ENCODE results near the gene SPOCK2.

SPOCK2 gene

DNA sequence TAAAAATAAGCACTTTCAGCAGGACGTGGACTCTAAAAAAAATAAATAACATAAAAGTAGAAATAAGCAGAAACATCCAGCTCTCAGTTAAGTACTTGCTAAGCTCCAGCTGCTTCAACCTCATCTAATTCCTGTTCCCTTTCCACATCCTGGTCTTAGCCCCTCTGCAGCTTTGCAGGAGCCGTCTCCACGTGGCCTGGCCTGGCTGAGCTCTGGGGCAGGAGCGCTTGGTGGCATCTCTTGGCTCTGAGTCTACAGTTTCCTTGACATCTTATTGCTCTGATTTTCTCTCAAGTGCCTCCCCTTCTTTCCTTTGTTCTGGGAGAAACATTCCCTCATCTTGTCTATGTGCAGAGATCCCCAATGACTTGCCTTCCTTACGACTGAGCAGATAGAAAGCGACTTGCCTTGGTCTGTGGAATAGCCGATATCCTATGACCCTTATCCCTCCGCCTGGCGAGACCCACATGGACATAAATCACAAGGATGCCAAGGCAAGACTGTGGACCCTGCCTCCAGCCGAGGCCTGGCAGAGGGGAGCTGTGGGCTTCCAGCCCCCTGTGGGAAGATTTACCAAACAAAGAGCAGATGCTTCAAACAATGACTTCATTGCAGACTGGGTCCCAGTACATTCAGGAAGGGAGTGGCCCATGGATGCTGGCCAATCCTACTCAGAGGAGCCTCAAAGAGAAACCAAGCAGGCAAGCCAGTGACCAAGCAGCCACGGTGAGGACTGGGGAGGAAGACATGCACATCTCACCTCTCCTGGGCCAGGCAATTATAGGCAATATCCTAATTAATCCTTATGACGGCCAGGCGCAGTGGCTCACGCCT is 61.9 kb downstream of the SPOCK2 start:
- DNase-seq, result no peak

DNA sequence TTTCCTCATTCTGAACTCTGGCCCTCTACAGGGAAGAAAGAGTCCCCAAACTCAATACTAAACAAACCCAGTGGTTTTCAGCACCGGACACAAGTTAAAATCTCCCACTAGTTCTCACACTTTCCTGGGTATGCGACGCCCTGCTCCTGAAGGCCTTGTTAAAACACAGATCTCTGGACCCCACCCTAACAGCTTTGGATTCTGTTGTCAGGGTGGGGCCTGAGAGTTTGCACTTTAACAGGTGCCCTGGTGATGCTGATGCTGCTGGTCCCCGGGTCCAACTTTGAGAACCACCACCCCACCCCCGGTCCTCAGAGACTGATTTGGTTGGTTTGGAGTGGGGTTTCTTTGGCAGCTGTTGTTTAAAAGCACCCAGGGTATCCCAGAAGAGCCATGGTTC is 62.5 kb downstream of the SPOCK2 start:
- no peak for DNase-seq

DNA sequence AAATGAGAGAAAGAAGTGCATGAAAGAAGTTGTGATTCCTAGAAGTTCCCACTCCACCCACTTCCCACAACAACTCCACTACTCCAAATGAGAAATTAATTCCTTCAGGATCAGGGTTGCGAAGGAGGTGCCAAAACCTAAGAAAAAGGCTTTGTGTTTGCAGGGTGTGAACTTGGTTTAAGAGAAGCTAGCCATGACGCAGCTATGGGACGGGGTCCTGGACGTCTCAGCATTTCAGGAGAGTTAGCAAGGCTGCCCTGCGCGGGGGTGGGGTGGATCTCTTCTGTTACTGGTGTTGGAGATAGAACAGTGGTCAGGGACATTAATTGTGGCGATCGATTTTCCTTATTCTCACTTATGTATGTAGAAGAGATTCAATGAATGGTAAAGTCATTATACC is 63.0 kb downstream of the SPOCK2 start:
- DNase-seq, result no peak

DNA sequence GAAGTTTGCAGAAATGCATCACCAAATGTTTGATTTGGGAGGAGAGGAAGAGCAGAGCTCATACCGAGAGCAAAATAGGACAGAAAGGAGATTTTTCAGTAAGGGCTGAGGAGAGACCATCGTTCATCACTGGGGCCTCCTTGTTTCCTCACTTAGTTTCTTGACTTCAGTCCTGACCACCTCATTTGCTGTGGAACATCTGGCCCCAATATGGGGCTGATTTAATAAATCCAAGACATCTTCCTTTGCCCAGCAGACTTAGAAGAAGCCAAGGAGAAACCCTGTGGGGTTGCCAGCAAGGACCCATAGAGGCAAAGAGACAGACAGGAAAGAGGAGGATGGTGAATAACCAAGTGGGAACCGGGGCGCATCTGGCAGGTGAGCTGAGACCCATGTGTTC is 63.8 kb downstream of the SPOCK2 start:
- DNase-seq, result no peak

DNA sequence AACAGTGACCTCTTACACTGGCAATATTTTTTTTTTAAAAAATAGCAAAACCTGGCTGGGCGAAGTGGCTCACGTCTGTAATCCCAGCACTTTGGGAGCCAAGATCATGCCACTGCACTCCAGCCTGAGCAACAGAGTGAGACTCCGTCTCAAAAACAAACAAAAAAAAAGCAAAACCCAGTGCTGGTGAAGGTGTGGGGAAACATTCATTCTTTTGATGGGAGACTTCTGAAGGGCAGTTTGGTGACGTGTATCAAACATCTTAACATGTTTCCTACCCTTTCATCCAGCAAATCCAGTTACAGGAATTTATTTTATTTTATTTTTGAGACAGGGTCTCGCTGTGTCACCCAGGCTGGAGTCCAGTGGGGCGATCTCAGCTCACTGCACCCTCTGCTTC is 66.1 kb downstream of the SPOCK2 start:
- no peak for DNase-seq

DNA sequence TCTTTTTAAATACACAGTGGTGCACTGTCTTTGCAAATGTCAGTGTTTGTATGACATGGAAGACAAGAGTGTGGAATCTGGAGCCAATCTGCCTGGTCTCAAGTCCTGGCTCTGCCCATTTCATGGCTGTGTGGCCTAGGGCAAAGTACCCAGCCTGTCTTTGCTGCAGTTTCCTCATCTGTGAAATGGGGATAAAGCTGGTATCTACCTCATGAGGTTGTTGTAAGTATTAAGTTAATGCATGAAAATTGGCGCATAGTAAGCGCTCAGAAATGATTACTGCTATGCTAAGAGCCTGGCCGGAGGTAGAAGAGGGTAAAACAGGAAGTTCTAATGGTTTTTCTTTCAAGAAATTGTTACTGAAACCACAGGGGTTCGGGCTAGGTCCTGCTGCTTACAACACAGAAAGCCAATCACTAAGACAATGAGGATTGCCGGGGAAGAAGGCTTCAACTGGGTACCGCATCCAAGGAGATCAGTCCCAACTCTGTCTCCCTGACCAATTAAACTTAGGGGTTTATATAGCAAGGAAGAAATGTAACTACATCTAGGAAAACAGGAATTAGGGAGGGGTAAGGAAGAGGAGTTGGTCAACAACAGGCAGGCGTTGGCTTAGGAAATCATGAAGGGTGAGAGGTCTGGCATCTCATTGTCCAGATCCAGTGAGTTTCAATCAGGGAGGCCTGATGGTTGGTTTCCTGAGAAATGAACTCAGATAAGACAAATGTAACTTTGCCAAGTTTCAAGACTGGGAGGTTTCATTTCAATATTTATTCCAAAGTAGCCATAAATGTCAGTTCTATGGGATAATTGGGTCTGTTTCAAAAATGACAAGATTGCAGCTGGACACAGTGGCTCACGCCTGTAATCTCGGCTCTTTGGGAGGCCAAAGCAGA is 67.2 kb downstream of the SPOCK2 start:
- no peak for DNase-seq

DNA sequence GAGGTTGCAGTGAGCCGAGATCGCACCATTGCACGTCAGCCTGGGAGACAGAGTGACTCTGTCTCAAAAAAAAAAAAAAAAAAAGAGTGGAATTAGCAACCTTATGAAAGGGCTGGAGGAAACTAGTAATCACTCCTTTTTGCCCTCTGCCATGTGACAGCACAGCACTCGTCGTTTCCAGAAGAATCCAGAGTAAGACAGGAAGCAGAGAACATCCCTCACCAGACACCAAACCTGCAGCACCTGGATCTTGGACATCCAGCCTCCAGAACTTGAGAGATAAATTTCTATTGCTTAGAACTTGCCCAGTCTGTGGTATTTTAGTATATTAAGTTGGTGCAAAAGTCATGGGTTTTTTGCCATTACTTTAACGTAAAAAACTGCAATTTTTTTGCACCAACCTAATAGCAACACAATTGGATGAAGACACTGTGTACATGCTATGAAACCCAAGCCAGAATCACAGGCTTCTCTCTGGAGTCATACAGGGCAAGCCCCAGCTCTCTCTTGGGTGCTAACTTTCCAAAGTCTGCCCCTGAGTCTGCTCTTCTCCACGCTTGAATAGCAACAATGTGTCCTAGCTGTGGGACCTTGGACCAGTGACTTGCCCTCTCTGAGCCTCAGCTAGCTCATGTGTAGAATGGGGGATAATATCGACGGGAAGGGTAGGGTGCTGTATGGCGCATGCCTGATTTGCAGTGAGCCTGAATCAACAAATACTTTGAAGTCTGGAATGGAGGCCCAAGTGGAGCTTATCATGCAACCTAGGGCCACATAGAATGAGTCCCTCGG is 69.1 kb downstream of the SPOCK2 start:
- DNase-seq, result no peak

DNA sequence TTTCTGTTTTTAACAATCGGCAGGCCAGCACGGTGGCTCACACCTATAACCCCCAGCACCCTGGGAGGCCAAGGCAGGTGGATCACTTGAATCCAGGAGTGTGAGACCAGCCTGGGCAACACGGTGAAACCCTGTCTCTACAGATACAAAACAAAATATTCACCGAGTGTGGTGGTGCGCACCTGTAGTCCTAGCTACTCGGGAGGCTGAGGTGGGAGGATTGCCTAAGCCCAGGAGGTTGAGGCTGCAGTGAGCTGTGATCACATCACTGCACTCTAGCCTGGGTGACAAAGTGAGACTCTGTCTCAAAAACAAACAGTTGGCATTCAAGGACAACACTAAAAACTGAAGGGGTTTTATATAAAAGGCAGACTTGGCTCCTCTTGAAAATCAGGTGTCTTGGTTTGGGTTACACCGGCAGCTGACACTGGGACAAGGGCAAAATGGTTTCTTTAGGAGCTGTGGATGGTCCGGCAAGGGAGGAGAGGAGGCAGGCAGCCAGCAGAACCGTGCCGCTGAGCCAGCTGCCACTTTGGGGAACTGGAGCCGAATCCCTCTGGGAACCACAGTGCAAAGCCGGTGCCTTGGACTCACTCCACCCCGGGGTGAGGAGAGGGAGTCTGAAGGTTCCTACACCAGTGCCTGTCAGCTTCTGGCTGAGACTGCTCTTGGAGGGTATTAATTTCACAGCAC is 71.6 kb downstream of the SPOCK2 start:
- DNase-seq, result no peak

DNA sequence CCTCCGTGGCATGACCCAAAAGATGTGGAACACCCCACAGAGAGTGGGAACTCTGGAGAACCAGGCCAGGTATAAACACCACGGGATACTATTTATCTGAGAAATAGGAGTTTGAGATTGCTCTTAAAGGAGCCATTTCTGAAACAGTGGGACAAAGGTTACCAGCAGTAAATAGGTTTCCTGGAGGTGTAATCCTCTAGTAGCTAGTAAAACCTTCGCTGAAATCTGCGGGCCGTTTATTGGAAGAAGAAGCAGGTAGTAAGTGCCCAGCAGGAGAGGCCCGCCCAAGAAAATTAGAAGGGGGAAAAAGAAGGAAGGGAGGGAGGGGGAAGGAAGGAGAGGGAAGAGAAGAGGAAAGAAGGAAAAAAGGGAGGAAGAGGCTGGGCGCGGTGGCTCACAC is 72.5 kb downstream of the SPOCK2 start:
- DNase-seq, result no peak

DNA sequence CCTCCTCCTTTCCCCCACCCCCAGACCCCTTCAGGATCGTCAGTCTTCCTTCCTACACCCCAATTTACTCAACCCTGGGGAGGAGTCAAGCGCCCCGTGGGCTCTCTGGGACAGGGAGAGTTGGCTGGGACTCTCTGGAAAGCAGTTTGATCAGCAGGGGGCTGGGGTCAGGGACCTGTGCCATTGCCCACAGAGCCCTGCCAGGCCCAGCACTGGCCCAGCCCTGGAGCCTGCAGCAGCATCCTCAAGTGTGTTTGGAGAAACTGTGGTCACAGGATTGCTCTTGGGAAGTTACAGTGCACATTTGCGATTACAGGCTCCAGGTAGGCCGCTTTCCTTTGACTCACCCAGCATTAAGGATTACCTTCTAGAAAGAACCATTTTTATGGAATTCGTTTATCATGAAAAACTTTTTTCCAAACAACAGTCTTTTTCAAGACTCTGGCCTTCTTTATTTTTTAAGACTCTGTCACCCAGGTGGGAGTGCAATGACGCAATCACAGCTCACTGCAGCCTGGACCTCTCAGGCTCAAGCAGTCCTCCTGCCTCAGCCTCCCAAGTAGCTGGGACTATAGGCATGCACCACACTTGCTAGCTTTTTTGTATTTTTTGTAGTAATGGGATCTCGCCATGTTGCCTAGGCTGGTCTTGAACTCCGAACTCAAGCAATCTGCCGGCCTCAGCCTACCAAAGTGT is 73.4 kb downstream of the SPOCK2 start:
- DNase-seq, result no peak

DNA sequence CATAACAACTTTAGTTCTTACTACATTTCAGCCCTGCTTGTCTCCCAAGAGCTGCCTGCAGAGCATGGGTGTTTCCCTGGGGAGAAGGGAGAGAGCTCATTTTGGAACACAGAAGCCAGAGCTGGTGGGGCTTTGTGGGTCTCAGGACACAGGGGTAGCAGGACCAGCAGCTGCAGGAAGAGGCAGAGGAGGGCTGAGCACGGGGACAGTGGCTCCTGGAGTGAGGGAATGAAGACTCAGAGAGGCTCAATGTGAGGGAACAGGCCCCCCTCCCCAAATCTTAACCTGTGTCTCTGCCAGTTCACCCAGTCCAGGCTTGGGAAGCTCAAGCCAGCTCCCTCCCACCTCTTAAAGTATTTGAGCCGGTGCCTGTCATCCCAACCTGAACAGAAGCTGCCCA is 74.2 kb downstream of the SPOCK2 start:
- DNase-seq, result no peak

DNA sequence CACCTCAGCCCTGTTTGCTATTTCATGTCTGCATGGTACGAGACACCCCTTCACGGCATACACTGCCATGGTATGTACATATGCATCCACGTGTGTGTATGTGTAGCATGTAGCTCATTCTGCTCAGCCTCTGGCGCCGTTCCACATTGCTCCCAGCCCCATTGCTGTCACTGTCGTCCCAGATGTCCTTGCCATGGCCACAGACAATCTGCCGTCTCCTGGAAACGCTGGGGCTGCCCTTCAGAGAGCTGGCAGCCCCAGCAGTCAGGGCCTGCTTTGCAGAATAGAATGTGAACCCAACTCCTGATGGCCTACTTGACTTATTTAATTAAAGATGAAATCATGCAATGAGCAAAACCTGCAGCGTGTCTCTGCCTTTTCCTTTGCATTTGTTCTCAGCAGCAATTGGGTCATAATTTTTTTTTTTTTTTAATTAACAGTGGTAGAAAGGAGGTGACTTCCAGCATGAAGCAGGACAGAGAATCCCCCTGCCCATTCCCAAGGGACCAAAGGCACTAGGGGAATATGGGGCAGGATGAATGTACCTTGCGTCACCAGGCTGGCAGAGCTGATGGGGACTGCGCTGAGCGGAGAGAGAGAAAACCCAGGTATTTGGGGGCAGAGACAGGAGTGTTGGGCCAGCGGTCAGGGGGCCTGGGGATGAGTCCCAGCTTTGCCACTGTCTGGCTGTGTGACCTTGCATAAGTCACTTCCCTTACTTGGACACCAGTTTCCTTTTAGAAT is 75.0 kb downstream of the SPOCK2 start:
- DNase-seq, result no peak

DNA sequence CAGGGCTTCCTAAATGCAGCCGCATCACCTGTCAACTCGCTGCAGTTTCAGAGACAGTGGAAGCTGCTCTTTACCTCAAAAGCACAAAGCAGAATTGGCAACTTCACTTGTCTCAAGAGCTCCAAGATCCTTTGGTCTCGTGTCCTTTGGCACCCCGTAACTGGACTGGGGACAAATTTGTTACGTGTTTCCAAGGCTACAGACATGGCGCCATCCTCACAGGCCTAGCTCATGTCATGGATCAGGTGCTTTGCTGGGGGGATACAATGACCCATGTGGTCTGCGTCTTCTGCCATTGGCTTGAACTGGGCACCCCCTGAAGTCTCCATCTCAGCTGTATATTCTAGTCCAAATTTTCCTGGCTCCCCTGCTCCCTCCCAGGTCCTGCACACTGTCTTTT is 75.6 kb downstream of the SPOCK2 start:
- no peak for DNase-seq

DNA sequence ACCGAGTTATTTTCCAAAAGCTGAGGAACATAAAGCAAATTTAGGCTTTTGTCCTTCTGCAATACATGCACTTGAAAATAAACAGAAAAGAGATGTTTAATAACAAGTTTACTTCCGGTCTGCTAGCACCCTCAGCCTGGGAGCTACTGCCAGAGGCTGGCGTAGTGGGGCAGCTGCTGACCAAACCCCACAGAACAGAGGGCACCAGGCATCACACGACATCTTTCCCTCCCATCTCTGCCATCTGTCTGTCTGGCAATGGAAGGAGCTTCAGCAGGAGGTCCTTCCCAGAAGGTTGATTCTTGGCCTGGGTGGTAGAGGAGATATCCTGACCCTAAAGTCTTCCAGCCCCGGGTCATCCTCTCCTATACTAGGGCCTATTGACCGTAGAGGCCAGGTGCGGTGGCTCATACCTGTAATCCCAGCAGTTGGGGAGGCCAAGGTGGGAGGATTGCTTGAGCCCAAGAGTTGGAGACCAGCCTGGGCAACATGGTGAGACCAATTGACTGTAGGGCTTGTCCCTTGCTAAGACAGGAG is 76.3 kb downstream of the SPOCK2 start:
- no peak for DNase-seq

DNA sequence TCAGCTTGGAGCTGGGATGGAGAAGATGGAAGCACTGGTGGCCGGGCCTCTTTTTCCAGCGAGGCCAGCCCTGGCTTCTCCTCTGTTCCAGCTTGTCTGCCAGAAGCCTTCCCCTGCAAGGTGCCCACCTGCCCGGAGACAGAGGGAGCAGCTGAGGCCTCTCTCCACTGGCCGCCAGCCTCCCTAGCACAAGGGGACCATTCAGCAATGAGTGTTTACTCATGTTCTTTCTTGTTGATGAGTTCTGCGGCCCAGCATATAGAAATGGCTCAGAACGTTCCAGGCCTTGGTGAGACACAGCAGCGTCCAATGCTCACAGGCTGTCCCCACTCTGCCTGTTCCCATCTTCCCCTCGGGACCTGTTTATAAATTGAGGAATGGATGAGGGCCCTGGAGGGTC is 76.9 kb downstream of the SPOCK2 start:
- DNase-seq, result no peak

DNA sequence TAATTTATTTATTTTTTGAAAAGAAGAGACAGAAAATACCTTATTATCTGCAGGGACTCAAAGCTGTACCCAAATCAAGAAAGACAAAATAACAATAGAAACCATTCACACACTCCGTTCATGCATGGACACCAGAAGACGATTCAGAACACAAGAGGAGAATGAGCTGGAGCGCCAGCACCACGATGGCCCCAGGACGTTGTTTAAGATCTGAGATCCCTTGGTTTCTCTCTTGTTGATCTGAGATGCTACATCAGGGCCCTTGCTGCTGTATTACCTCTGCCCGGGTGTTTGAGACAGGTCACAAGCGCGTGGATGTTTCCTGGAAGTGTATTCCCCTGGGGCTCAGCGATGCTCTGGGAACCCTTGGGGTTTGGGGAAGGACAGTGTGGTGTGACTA is 77.3 kb downstream of the SPOCK2 start:
- no peak for DNase-seq

DNA sequence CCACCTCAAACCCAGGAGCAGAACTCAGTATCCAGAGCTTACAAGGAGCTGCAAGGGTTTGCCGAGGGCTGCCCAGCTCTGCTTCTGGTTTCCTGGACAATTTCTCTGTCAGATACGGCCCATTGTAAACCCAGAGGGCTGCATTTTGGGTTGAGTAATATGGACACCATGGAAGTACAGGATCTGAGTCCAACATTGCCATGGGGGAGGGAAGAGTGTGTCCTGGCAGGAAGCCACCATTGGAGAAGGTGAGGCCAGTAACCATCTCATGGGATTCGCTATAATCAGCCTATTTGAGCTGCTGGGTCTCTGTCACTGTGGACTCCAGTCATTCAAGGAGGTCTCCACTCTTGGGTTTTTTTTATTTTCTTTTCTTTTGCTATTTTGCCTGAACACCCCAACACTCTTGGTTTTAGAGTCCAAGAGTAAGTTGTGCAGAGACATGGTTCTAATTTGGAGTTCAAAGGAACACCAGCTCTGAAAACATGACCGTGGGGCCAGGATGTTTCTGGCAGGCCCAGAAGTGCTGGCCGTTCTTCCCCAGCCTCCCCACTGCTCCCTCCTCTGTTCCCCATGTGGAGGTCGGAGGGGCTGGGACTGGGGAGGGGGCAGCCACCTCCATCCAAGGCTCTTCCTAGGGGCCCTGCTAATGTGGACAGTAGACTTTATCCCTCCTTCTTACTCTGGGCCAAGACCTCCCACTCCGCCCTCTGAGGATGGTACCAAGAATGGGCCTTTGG is 77.9 kb downstream of the SPOCK2 start:
- DNase-seq, result no peak

DNA sequence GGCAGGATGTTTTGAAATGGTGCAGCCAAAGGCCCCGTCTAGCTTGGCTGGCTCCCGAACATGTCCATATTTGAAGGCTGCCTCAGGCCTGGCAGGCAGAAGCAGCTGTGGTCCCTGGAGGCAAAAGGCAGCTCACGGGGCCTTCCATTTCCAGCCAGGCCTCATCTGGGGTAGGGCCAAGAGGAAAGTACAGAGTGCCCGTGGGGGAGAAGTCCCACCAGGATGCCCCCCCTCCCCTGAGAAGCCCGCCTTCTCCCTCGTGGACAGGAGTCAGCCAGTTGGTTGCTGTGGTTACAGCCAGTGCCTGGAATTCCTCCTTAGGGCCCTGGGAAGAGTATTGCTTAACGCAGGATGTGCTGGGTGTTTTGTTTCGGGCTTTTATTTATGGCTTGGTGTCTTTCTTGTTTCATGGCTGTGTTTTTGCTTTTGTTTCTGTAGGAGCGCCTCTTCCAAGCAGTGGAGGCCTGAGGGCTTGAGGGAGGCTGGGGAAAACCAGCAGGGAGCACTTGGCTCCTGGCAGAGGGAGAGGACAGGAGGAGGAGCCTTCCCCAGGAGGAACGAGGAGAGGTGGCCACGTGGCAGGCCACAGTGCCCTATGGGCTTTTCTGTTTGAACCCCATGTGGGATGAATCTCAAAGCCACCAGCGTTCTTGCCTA is 78.8 kb downstream of the SPOCK2 start:
- no peak for DNase-seq

DNA sequence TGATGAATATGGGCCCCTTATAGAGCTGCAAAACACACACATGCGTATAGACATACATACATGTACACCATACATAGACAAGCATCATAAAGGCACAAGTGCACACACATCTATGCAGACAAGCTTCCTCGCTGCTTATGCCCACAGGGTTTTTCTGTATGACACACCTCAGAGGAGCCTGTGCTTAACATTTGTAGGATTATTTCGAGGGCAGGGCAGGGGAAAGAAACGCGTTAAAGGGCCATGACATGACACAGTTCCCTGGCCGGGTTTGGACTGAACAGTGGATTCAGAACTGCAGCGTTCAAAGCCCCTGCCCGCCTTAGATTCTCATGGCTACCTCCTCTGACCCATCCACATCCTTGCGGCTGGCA is 79.3 kb downstream of the SPOCK2 start:
- no peak for DNase-seq
